Sigmoid colon (tissue), 7 donors: Measurements from ENCODE around the gene COTL1. TPM values are rescaled to one million over a fixed set of nuclear protein-coding genes. Genes with fewer than 3 reads are reported as not detected.
"Not testable (repeated sequence)": the region's sequence is repeated elsewhere in the genome, so short reads cannot be mapped to it uniquely, and the experiment has no call there.

Experiments used
- DNase-seq: peaks from one replicate; pipeline ENCODE4 v3.0.0-alpha.2; 2019
- H3K27ac ChIP-seq, 4 donors: fragments of 200-600 bp; sonication (generic); one replicate each; pipeline ENCODE4 v1.5.1; 2016 to 2019; ENCODE audit warnings: mild to moderate bottlenecking in 1 of 4
- H3K27me3 ChIP-seq, 3 donors: fragments of 200-600 bp; sonication (generic); one replicate each; pipeline ENCODE4 v1.5.1; 2019; ENCODE audit warnings: mild to moderate bottlenecking in 1 of 3
- H3K36me3 ChIP-seq, 4 donors: fragments of 200-600 bp; sonication (generic); one replicate each; pipeline ENCODE4 v1.5.1; 2016 to 2019
- H3K4me1 ChIP-seq, 4 donors: fragments of 200-600 bp; sonication (generic); one replicate each; pipeline ENCODE4 v1.5.1; 2017 to 2019
- H3K4me3 ChIP-seq, 4 donors: fragments of 200-600 bp; sonication (generic); one replicate each; pipeline ENCODE4 v1.5.1; 2017 to 2019; ENCODE audit warnings: mild to moderate bottlenecking in 2 of 4, moderate library complexity in 1 of 4
- H3K9me3 ChIP-seq, 4 donors: fragments of 200-600 bp in 3 of 4; sonication (generic) in 3 of 4; one replicate each; pipeline versions ENCODE4 v1.5.1 to v1.6.1; 2013 to 2019
- EP300 ChIP-seq, 4 donors: sonication (generic); formaldehyde crosslinking; IDR thresholded peaks; one replicate each; pipeline ENCODE4 v1.6.1; 2017; ENCODE audit warnings: antibody characterized with exemption in 4 of 4
- POLR2A ChIP-seq, 2 donors: fragments of 450-650 bp; IDR thresholded peaks; one replicate each; pipeline ENCODE4 v1.6.1; 2016; ENCODE audit warnings: antibody characterized with exemption in 2 of 2, mild to moderate bottlenecking in 2 of 2, moderate library complexity in 2 of 2
- POLR2AphosphoS5 ChIP-seq, 4 donors: sonication (generic); formaldehyde crosslinking; IDR thresholded peaks; one replicate each; pipeline ENCODE4 v1.6.1; 2017; ENCODE audit warnings: antibody characterized with exemption in 4 of 4
- WGBS, 2 donors: extraction: QIAGEN DNeasy Blood & Tissue Kit; methylation state at CpG; one replicate each; pipeline ENCODE4 v1.1.7; 2013; 5-methylcytosine and 5-hydroxymethylcytosine counted together
- intact Hi-C: fragments of 100-400 bp; cut with DNase I; formaldehyde crosslinking; loops from one replicate; pipeline ENCODE4 v1.15.1; 2023
- polyA plus RNA-seq, 3 donors: library from polyadenylated mRNA; stranded (reverse); fragments of 200-250 nt; gene quantifications; one replicate each; pipeline ENCODE4 v1.2.3, GENCODE V29; 2013
- total RNA-seq, 4 donors: library from RNA; depleted of rRNA; stranded (reverse); fragments of >200 nt; gene quantifications; one replicate each; pipeline ENCODE4 v1.1.0, GENCODE V29; 2016
- TF ChIP-seq, protein P1 (sequence below), 4 experiments: fragments of 450-650 bp in 3 of 4; fragments of 200-600 bp in 1 of 4; IDR thresholded peaks; one replicate each; pipeline ENCODE4 v1.5.1; 2016 to 2019; ENCODE audit warnings: antibody characterized with exemption in 4 of 4, mild to moderate bottlenecking in 3 of 4, moderate library complexity in 2 of 4
- donor health status: healthy with polysubstance abuse.
- donor health status: Bipolar disorder and iron deficiency.
- donor health status: healthy.

The COTL1 gene
- total and polyA plus RNA-seq, 7 donors, result 34.6 to 160 (median 48.6) TPM

DNA sequence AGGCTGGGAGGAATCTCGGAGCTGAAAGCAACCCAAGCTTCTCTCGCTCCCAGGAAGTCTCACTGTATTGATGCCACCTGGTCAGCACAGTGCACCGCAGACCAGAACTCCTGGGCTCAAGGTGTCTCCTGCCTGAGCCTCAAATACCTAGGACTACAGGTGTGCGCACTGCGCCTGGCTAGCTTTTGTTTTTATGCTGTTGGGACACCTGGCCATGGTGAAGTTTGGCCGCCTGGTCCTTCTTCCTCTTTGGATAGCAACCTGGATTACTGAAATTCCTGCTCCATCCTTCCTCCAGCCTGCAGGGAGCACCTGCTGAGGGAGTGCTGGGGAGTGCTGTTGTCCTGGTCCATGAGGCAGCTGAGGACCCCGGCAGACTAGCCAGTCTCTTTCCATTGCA lies 56.6 kb downstream of the COTL1 start:
- 92 to 94% methylated on average over 7 of the region's 7 CpGs for WGBS, 2 donors
- Histone ChIP-seq H3K27ac (no peak overlapping the region), H3K4me3 (no peak overlapping the region), H3K4me1 (no peaks in the 10 kb centered on the region), H3K36me3 (peaks cover 0 to 14% (median 11%) of the 10 kb centered on the region in 4 donors), H3K27me3 (no peaks in the 10 kb centered on the region), H3K9me3 (no peaks in the 10 kb centered on the region)
- intact Hi-C loops, result no loop called here
- DNase-seq, result no peak
- no peak for TF ChIP-seq POLR2A (IDR thresholded peaks at IDR 0.05)
- TF ChIP-seq EP300 (IDR thresholded peaks at IDR 0.05), result no peak
- no peak for TF ChIP-seq POLR2AphosphoS5 (IDR thresholded peaks at IDR 0.05)
- TF ChIP-seq, protein P1, sequence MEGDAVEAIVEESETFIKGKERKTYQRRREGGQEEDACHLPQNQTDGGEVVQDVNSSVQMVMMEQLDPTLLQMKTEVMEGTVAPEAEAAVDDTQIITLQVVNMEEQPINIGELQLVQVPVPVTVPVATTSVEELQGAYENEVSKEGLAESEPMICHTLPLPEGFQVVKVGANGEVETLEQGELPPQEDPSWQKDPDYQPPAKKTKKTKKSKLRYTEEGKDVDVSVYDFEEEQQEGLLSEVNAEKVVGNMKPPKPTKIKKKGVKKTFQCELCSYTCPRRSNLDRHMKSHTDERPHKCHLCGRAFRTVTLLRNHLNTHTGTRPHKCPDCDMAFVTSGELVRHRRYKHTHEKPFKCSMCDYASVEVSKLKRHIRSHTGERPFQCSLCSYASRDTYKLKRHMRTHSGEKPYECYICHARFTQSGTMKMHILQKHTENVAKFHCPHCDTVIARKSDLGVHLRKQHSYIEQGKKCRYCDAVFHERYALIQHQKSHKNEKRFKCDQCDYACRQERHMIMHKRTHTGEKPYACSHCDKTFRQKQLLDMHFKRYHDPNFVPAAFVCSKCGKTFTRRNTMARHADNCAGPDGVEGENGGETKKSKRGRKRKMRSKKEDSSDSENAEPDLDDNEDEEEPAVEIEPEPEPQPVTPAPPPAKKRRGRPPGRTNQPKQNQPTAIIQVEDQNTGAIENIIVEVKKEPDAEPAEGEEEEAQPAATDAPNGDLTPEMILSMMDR (IDR thresholded peaks at IDR 0.05), result no peak

DNA sequence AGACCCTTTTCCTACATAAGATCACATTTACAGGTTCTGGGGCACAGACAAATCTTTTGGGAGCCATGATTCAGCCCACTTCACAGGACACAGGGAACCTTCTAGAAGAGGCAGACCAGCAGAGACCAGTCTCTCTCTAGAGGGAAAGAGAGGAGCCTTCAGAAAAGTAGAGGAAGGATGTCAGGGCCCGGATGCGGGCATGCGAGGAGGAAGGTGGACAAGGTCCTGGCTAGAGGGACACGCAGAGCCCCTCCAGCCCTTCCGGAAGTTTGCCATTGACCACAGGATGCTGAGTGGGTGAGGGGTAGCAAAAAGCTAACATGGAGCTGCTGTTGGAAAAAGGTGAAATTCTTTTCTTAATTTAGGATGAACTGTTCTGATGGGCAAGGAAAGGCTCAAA lies 57.6 kb downstream of the COTL1 start:
- WGBS, 2 donors, result 90 to 93% methylated on average over 5 of the region's 5 CpGs

DNA sequence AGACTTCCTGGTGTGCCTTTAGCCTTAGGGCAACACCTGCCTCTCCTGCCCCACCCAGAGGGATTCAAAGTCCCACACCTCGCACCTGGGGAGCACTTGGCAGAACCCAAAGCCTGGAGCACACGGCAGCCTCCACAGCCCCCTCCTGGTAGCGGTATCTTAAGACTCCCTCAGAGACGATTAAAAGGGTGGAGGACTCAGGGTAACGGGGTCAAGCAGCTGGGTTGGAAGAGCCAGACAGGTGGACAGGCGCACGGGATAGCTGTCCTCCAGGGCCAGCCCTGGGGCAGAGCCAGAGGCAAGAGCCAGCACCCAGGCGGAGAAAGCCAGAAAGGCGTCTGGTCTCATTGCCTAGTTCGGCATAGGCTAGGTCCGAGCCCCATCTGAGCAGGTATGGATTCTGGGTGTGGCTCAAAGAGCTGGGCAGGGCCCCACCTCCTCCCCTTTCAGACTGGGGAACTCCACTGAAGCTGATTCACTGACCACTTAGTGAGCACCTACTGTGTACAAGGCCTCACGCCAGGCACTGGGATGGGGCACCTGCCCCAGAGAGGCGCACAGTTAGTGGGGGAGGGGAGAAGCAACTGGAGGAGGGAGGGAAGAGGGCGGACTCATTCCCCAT lies 58.5 kb downstream of the COTL1 start:
- Histone ChIP-seq H3K9me3 (no peaks in the 10 kb centered on the region), H3K4me3 (no peak overlapping the region), H3K27me3 (no peaks in the 10 kb centered on the region), H3K4me1 (no peaks in the 10 kb centered on the region), H3K36me3 (peaks cover 0 to 4% (median 0%) of the 10 kb centered on the region in 4 donors), H3K27ac (no peak overlapping the region)
- intact Hi-C loops, result no loop called here
- TF ChIP-seq, protein P1 (IDR thresholded peaks at IDR 0.05), result no peak
- no peak for TF ChIP-seq POLR2AphosphoS5 (IDR thresholded peaks at IDR 0.05)
- TF ChIP-seq EP300 (IDR thresholded peaks at IDR 0.05), result no peak
- no peak for TF ChIP-seq POLR2A (IDR thresholded peaks at IDR 0.05)
- 20 to 61% methylated on average over 14 of the region's 14 CpGs for WGBS, 2 donors
- DNase-seq, result no peak

More for the DNA sequence above, 57.6 kb downstream of the COTL1 start:
- DNase-seq, result no peak
- intact Hi-C loops, result no loop called here
- H3K9me3 ChIP-seq, result no peaks in the 10 kb centered on the region
- H3K27me3 ChIP-seq, result no peaks in the 10 kb centered on the region
- TF ChIP-seq POLR2A (IDR thresholded peaks at IDR 0.05) (no peak), POLR2AphosphoS5 (IDR thresholded peaks at IDR 0.05) (no peak), EP300 (IDR thresholded peaks at IDR 0.05) (no peak)
- TF ChIP-seq, protein P1 (IDR thresholded peaks at IDR 0.05), result no peak
- no peaks in the 10 kb centered on the region for H3K4me1 ChIP-seq
- peaks cover 0 to 6% (median under 1%) of the 10 kb centered on the region in 4 donors for H3K36me3 ChIP-seq
- H3K27ac ChIP-seq, result no peak overlapping the region
- no peak overlapping the region for H3K4me3 ChIP-seq

DNA sequence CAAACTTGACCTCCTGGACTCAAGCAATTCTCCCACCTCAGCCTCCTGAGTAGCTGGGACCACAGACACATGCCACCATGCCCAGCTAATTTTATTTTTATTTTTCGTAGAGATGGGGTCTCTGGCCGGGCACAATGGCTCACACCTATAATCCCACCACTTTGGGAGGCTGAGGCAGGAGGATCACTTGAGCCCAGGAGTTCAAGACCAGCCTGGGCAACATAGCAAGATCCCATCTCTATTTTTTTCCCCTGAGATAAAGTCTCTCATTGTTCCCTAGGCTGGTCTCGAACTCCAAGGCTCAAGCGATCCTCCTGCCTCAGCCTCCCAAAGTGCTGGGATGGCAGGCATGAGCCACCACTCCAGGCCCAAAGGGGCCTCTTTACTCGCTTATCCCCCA lies 59.0 kb downstream of the COTL1 start:
- H3K27me3 ChIP-seq, intact Hi-C loops, H3K27ac ChIP-seq, DNase-seq, H3K4me1 ChIP-seq, H3K4me3 ChIP-seq, H3K36me3 ChIP-seq, H3K9me3 ChIP-seq: not testable (repeated sequence)
- WGBS, 2 donors, result 63 to 68% methylated on average over 5 of the region's 5 CpGs

DNA sequence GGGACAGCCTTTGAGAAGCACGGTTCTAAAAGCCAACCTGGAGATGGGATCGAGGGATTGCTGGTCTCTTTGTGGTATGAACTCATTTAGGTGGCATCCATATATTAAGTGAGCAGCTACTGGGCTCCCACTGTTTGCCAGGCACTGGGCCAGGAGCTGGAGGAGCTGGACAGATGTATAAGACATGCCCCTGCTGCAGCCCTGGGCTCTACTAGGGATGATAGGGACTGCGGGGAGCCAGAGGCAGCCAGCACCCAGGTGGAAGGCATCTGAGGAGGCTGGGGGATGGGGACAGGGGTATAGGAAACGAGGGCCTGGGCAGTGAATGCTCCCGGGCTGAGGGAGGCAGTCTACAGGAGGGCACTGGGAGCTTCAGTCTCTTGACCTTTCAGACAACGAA lies 60.4 kb downstream of the COTL1 start:
- Histone ChIP-seq H3K4me1 (no peaks in the 10 kb centered on the region), H3K27ac (no peak overlapping the region), H3K4me3 (no peak overlapping the region), H3K36me3 (no peaks in the 10 kb centered on the region), H3K27me3 (no peaks in the 10 kb centered on the region), H3K9me3 (no peaks in the 10 kb centered on the region)
- 68 to 78% methylated on average over 6 of the region's 6 CpGs for WGBS, 2 donors
- intact Hi-C loops, result no loop called here
- no peak for DNase-seq
- no peak for TF ChIP-seq EP300 (IDR thresholded peaks at IDR 0.05)
- TF ChIP-seq, protein P1 (IDR thresholded peaks at IDR 0.05), result no peak
